Lower lobe of right lung (tissue), 2 donors: ENCODE data around the gene ADAMTS8. TPM values are rescaled to one million over a fixed set of nuclear protein-coding genes. Genes with fewer than 3 reads are reported as not detected.

Source experiments
- ATAC-seq, 2 donors: fragments of 200-7000 bp; cut with Tn5 transposase; one replicate each; pipeline ENCODE4 v1.9.1; 2020 to 2022; ENCODE audit warnings: mild to moderate bottlenecking in 2 of 2, moderate library complexity in 2 of 2
- DNase-seq: peaks from one replicate; pipeline ENCODE4 v3.0.0-alpha.2; 2020
- H3K27ac ChIP-seq: fragments of 200-600 bp; one replicate; pipeline ENCODE4 v1.8.0; 2022
- H3K27me3 ChIP-seq: fragments of 200-600 bp; one replicate; pipeline ENCODE4 v1.8.0; 2022; ENCODE audit warnings: low read depth
- H3K36me3 ChIP-seq: fragments of 200-600 bp; one replicate; pipeline ENCODE4 v1.8.0; 2022; ENCODE audit warnings: mild to moderate bottlenecking
- H3K4me1 ChIP-seq: fragments of 200-600 bp; one replicate; pipeline ENCODE4 v1.8.0; 2022
- H3K4me3 ChIP-seq: fragments of 200-600 bp; one replicate; pipeline ENCODE4 v1.8.0; 2022; ENCODE audit warnings: mild to moderate bottlenecking
- H3K9me3 ChIP-seq: fragments of 200-600 bp; one replicate; pipeline ENCODE4 v1.8.0; 2022
- intact Hi-C: fragments of 100-400 bp; cut with DNase I; formaldehyde crosslinking; loops from one replicate; pipeline ENCODE4 v1.11.0; 2022
- total RNA-seq: library from RNA; stranded (reverse); fragmentation: NEBNext Ultra II Directional; extraction: Animal tissue kit (Norgen Biotek cat#: 25700); gene quantifications from one replicate; pipeline ENCODE4 v1.2.1, GENCODE V29; 2021
- TF ChIP-seq, protein P1 (sequence below): fragments of 200-600 bp; IDR thresholded peaks from one replicate; pipeline ENCODE4 v1.8.0; 2022; ENCODE audit warnings: antibody characterized with exemption, mild to moderate bottlenecking
- donor health status: DM: no; HTN: yes; CAD: no; lungs with severe emphysema.

ADAMTS8 gene
- total RNA-seq, 1 donor from 2014 or later, result 23.0 TPM

DNA sequence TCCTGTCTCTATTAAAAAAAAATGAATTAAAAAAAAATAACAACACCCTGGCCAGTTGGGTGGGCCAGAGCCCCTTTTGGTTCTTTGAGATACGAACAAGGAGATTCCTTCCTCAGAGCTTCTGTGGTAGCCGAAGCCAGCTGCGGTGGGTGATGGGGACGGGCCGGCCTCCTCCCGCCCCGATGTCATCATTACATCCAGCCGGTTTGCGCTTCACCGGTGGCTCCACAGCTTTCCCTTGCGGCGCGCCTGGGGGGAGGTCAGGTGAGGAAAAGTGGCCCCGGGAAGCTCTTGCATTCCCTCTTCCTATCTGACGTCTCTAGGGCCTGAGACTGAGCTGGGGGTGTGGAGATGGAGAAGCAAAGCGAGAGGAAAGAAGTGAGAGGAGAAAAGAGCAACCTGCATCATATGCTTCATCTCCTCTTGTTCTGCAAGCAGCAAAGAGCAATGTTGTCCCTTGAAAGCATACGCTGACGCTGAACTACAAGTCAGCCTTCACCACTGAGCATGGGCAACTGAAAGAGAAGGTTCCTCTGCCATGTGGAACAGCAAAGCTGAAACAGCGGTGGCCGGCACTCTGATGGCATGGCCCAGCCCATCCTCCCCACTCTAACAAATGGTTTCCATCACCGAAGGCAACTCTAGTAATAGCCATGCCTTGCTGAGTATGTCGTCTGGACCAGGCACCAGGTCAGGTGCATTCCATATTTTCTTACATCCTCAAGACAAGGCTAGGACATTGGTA is 6.0 kb downstream of the ADAMTS8 start:
- Histone ChIP-seq H3K4me1 (peaks cover 34% of the 10 kb centered on the region), H3K9me3 (no peaks in the 10 kb centered on the region), H3K27ac (no peak overlapping the region), H3K27me3 (peaks cover 38% of the 10 kb centered on the region), H3K4me3 (no peak overlapping the region), H3K36me3 (no peaks in the 10 kb centered on the region)
- DNase-seq (no peak), ATAC-seq (no peak)
- intact Hi-C loops, result no loop called here
- TF ChIP-seq, protein P1, sequence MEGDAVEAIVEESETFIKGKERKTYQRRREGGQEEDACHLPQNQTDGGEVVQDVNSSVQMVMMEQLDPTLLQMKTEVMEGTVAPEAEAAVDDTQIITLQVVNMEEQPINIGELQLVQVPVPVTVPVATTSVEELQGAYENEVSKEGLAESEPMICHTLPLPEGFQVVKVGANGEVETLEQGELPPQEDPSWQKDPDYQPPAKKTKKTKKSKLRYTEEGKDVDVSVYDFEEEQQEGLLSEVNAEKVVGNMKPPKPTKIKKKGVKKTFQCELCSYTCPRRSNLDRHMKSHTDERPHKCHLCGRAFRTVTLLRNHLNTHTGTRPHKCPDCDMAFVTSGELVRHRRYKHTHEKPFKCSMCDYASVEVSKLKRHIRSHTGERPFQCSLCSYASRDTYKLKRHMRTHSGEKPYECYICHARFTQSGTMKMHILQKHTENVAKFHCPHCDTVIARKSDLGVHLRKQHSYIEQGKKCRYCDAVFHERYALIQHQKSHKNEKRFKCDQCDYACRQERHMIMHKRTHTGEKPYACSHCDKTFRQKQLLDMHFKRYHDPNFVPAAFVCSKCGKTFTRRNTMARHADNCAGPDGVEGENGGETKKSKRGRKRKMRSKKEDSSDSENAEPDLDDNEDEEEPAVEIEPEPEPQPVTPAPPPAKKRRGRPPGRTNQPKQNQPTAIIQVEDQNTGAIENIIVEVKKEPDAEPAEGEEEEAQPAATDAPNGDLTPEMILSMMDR, result no peak

DNA sequence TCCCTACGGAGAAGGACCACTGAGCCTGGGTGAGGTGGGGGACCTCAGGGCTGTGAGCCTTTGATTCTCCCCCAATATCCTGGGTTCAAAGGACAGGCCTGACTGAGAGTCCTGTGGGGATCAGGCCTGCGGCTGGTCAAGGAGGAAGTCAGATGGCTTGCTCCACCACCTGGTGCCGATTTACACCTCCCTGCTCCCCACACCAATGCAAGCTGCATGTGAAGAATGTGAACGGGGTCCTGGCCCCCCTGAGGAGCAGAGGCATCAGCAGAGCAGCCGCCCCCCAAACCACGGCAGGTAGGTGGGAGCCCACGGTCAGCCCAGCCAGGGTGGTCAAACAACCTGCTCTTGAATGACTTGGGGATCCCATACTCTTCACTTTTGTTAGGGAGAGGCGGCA is 6.7 kb downstream of the ADAMTS8 start:
- intact Hi-C loops, result no loop called here
- DNase-seq (no peak), ATAC-seq (no peak)
- H3K27me3 ChIP-seq, result peaks cover 30% of the 10 kb centered on the region
- H3K27ac ChIP-seq, result peak overlapping the region; percentile 22
- no peaks in the 10 kb centered on the region for H3K36me3 ChIP-seq
- H3K9me3 ChIP-seq, result no peaks in the 10 kb centered on the region
- H3K4me3 ChIP-seq, result no peak overlapping the region
- TF ChIP-seq, protein P1, result no peak
- H3K4me1 ChIP-seq, result peaks cover 31% of the 10 kb centered on the region

DNA sequence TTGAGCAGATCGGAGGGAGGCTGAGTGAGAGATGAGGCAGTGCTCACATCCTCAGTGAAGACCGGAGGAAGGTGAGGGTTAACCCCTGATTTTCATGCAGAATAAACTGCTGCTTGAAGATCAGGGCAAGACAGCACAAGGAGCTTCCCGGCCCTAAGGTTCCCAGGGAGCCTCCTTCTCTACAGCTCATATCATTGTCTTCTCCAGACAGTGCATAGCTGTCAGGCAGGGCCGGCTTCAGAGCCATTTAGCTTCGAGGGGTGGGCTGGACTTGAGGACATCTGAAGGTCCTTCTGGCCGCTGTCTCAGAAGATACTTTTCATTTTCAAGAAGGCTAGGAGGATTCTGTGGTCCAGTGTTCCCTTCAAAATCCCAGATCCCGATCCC is 7.2 kb downstream of the ADAMTS8 start:
- DNase-seq, result no peak

DNA sequence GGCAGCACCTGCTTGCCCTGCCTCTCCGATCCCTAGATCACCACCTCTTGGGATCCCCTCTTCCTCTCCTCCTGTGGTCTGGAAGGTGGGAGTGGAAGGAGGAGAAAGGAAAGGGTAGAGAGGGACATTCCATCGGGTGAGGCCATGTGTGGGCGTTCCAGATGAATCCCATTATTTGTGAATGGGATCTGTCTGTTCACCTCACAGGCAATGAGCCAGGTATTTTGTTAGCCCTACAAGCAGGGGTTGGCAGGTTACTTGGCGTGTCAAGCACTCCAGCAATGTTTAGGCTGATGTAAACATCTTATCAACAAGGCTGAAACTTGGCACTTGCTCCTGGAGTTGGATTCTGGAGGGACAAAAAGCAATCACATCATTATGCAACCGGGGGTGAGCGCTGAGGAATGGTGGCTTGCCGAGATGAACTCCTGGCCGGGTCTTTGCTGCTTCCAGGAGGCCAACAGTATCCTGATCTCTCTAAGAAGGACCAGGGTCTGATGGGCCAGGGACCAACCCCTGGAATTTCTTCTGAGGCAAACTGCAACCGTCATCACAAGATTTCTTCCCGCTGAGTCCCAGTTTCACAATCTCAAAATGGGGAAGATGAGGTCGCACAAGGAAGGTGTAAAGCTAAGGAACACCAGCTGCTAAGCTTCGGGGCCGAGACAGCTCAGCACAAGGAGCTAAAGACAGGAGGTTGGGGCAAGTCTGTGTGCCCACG is 7.8 kb downstream of the ADAMTS8 start:
- ATAC-seq, result peak; percentile 58 to 64
- intact Hi-C loops, result no loop called here

More for the DNA sequence above, 7.2 kb downstream of the ADAMTS8 start:
- TF ChIP-seq, protein P1, result no peak
- peak overlapping the region; percentile 22 for H3K27ac ChIP-seq
- no peak for ATAC-seq
- H3K36me3 ChIP-seq, result no peaks in the 10 kb centered on the region
- intact Hi-C loops, result no loop called here
- no peaks in the 10 kb centered on the region for H3K9me3 ChIP-seq
- H3K27me3 ChIP-seq, result peaks cover 25% of the 10 kb centered on the region
- no peak overlapping the region for H3K4me3 ChIP-seq
- H3K4me1 ChIP-seq, result peaks cover 31% of the 10 kb centered on the region

DNA sequence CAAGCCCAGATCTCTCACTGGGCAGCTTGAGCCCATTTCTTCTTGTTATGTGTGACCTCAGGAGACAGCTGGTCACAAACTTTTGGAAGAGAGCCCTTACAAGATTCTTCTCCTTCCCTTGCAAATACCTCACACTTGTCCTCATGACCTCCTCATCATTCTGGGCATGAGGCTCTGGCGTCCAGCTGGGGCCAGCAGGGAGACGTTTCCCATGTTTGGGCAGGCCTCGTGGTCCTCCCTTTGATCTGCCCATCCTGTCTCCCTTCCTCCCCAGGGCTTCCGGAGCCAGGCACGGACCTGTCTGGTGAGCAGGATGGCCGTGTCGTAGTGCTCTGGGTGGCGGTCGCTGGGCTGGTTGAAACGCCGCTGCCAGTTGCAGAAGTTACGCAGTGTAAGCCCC is 9.7 kb downstream of the ADAMTS8 start:
- intact Hi-C loops, result no loop called here
- H3K36me3 ChIP-seq, result no peaks in the 10 kb centered on the region
- ATAC-seq, result peak; percentile 37 to 59
- peak overlapping the region; percentile 71 for H3K27ac ChIP-seq
- DNase-seq, result no peak
- peaks cover 31% of the 10 kb centered on the region for H3K4me1 ChIP-seq
- peaks cover 5% of the 10 kb centered on the region for H3K27me3 ChIP-seq
- H3K9me3 ChIP-seq, result no peaks in the 10 kb centered on the region
- TF ChIP-seq, protein P1, result no peak
- no peak overlapping the region for H3K4me3 ChIP-seq

More for the DNA sequence above, 7.8 kb downstream of the ADAMTS8 start:
- DNase-seq, result no peak
- TF ChIP-seq, protein P1, result no peak
- H3K27me3 ChIP-seq, result peaks cover 20% of the 10 kb centered on the region
- H3K36me3 ChIP-seq, result no peaks in the 10 kb centered on the region
- no peaks in the 10 kb centered on the region for H3K9me3 ChIP-seq
- peak overlapping the region; percentile 71 for H3K27ac ChIP-seq
- H3K4me3 ChIP-seq, result no peak overlapping the region
- peaks cover 31% of the 10 kb centered on the region for H3K4me1 ChIP-seq
